ENCODE measurements around the gene ATXN7.

ATXN7 gene

GRCh38 chr3:63967675-63968611, 104.3 kb downstream of the ATXN7 start:
- Histone ChIP-seq H3K9ac (ENCODE audit: low read depth, low read length) (no peak overlapping the region), H3K9me3 (ENCODE audit: control insufficient read depth, insufficient read depth, low read length) (no peaks in the 10 kb centered on the region), H3K4me3 (ENCODE audit: low read depth, low read length) (no peak overlapping the region), H3K27ac (ENCODE audit: low read depth, low read length) (peak overlapping the region; percentile 67), H3K4me1 (ENCODE audit: control insufficient read depth, insufficient read depth, low read length) (peaks cover 82% of the 10 kb centered on the region), H3K36me3 (ENCODE audit: control insufficient read depth, insufficient read depth, low read length) (no peaks in the 10 kb centered on the region), H3K27me3 (ENCODE audit: control insufficient read depth, insufficient read depth, low read length) (no peaks in the 10 kb centered on the region)

DNA sequence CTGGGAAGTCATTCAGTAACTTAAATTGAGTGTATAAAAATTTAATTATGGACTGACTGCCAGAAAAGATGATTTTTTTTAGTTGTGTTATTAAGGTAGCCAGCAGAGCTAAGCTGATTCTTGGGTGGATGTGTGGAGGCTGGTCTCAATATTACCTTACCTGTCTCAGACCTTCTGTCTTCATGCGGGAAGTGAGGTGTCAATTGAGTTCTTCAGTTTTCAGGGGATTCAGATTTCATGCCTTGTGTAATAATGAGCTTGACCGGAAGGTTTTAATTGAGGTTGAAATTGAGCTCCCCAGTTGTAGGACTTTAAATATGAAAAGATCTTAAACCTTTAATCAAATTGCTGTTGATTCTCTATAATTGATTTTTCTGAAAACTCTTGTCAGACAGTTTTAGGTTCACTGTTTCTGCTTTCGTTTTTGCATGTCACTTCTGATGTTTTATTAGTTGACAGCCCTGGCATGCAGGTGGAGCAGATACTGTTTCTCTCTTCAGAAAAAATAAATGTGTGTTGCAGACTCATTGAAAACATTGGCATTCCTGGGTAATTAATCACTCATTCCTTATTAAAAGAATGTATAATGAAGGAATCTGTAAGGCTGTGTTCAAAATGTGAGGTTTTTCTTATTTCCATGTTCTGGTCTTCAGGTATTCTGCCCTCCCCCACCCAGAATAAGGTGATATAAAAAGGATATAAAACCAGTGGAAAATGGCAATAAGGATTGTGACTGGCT, 105.1 kb downstream of the ATXN7 start:
- Histone ChIP-seq H3K9me3 (ENCODE audit: control insufficient read depth, insufficient read depth, low read length) (no peaks in the 10 kb centered on the region), H3K4me3 (ENCODE audit: low read depth, low read length) (no peak overlapping the region), H3K36me3 (ENCODE audit: control insufficient read depth, insufficient read depth, low read length) (no peaks in the 10 kb centered on the region), H3K27ac (ENCODE audit: low read depth, low read length) (peak overlapping the region; percentile 67), H3K9ac (ENCODE audit: low read depth, low read length) (no peak overlapping the region), H3K27me3 (ENCODE audit: control insufficient read depth, insufficient read depth, low read length) (no peaks in the 10 kb centered on the region), H3K4me1 (ENCODE audit: control insufficient read depth, insufficient read depth, low read length) (peaks cover 85% of the 10 kb centered on the region)

GRCh38 chr3:63969876-63970275, 106.2 kb downstream of the ATXN7 start:
- Histone ChIP-seq H3K9ac (ENCODE audit: low read depth, low read length) (no peak overlapping the region), H3K4me1 (ENCODE audit: control insufficient read depth, insufficient read depth, low read length) (peaks cover 77% of the 10 kb centered on the region), H3K36me3 (ENCODE audit: control insufficient read depth, insufficient read depth, low read length) (no peaks in the 10 kb centered on the region)

GRCh38 chr3:63970631-63971475, 107.2 kb downstream of the ATXN7 start:
- Histone ChIP-seq H3K27ac (ENCODE audit: low read depth, low read length) (peak overlapping the region; percentile 85), H3K4me3 (ENCODE audit: low read depth, low read length) (peak overlapping the region; percentile 44), H3K4me1 (ENCODE audit: control insufficient read depth, insufficient read depth, low read length) (peaks cover 71% of the 10 kb centered on the region), H3K36me3 (ENCODE audit: control insufficient read depth, insufficient read depth, low read length) (no peaks in the 10 kb centered on the region), H3K9me3 (ENCODE audit: control insufficient read depth, insufficient read depth, low read length) (no peaks in the 10 kb centered on the region), H3K9ac (ENCODE audit: low read depth, low read length) (no peak overlapping the region), H3K27me3 (ENCODE audit: control insufficient read depth, insufficient read depth, low read length) (no peaks in the 10 kb centered on the region)

More at GRCh38 chr3:63969876-63970275, 106.2 kb downstream of the ATXN7 start:
- Histone ChIP-seq H3K9me3 (ENCODE audit: control insufficient read depth, insufficient read depth, low read length) (no peaks in the 10 kb centered on the region), H3K27me3 (ENCODE audit: control insufficient read depth, insufficient read depth, low read length) (no peaks in the 10 kb centered on the region), H3K27ac (ENCODE audit: low read depth, low read length) (peak overlapping the region; percentile 85), H3K4me3 (ENCODE audit: low read depth, low read length) (no peak overlapping the region)

GRCh38 chr3:63972196-63972595, 108.5 kb downstream of the ATXN7 start:
- H3K4me1 ChIP-seq (ENCODE audit: control insufficient read depth, insufficient read depth, low read length), result peaks cover 63% of the 10 kb centered on the region

GRCh38 chr3:63972987-63973386, 109.3 kb downstream of the ATXN7 start:
- Histone ChIP-seq H3K27ac (ENCODE audit: low read depth, low read length) (no peak overlapping the region), H3K4me1 (ENCODE audit: control insufficient read depth, insufficient read depth, low read length) (peaks cover 56% of the 10 kb centered on the region), H3K4me3 (ENCODE audit: low read depth, low read length) (no peak overlapping the region), H3K9ac (ENCODE audit: low read depth, low read length) (no peak overlapping the region), H3K9me3 (ENCODE audit: control insufficient read depth, insufficient read depth, low read length) (no peaks in the 10 kb centered on the region), H3K27me3 (ENCODE audit: control insufficient read depth, insufficient read depth, low read length) (no peaks in the 10 kb centered on the region), H3K36me3 (ENCODE audit: control insufficient read depth, insufficient read depth, low read length) (no peaks in the 10 kb centered on the region)

More at GRCh38 chr3:63972196-63972595, 108.5 kb downstream of the ATXN7 start:
- Histone ChIP-seq H3K9ac (ENCODE audit: low read depth, low read length) (no peak overlapping the region), H3K9me3 (ENCODE audit: control insufficient read depth, insufficient read depth, low read length) (no peaks in the 10 kb centered on the region), H3K36me3 (ENCODE audit: control insufficient read depth, insufficient read depth, low read length) (no peaks in the 10 kb centered on the region), H3K27me3 (ENCODE audit: control insufficient read depth, insufficient read depth, low read length) (no peaks in the 10 kb centered on the region), H3K27ac (ENCODE audit: low read depth, low read length) (peak overlapping the region; percentile 9), H3K4me3 (ENCODE audit: low read depth, low read length) (no peak overlapping the region)

GRCh38 chr3:63973406-63973805, 109.7 kb downstream of the ATXN7 start:
- no peaks in the 10 kb centered on the region for H3K36me3 ChIP-seq (ENCODE audit: control insufficient read depth, insufficient read depth, low read length)
- no peaks in the 10 kb centered on the region for H3K27me3 ChIP-seq (ENCODE audit: control insufficient read depth, insufficient read depth, low read length)
- no peak overlapping the region for H3K4me3 ChIP-seq (ENCODE audit: low read depth, low read length)
- H3K4me1 ChIP-seq (ENCODE audit: control insufficient read depth, insufficient read depth, low read length), result peaks cover 51% of the 10 kb centered on the region
- no peak overlapping the region for H3K27ac ChIP-seq (ENCODE audit: low read depth, low read length)
- H3K9ac ChIP-seq (ENCODE audit: low read depth, low read length), result no peak overlapping the region
- H3K9me3 ChIP-seq (ENCODE audit: control insufficient read depth, insufficient read depth, low read length), result no peaks in the 10 kb centered on the region

- H3K9me3 ChIP-seq (ENCODE audit: control insufficient read depth, insufficient read depth, low read length), result no peaks in the 10 kb centered on the region
- no peak overlapping the region for H3K9ac ChIP-seq (ENCODE audit: low read depth, low read length)
- H3K27ac ChIP-seq (ENCODE audit: low read depth, low read length), result no peak overlapping the region
- H3K36me3 ChIP-seq (ENCODE audit: control insufficient read depth, insufficient read depth, low read length), result no peaks in the 10 kb centered on the region
- H3K4me3 ChIP-seq (ENCODE audit: low read depth, low read length), result no peak overlapping the region
- H3K4me1 ChIP-seq (ENCODE audit: control insufficient read depth, insufficient read depth, low read length), result peaks cover 41% of the 10 kb centered on the region
- H3K27me3 ChIP-seq (ENCODE audit: control insufficient read depth, insufficient read depth, low read length), result no peaks in the 10 kb centered on the region
These were observed 110.8 kb downstream of the ATXN7 start for GRCh38 chr3:63974451-63974850.

- no peak overlapping the region for H3K27ac ChIP-seq (ENCODE audit: low read depth, low read length)
- no peak overlapping the region for H3K9ac ChIP-seq (ENCODE audit: low read depth, low read length)
These were observed 112.1 kb downstream of the ATXN7 start for GRCh38 chr3:63975723-63976122.

GRCh38 chr3:63976161-63976871, 112.6 kb downstream of the ATXN7 start:
- Histone ChIP-seq H3K4me3 (ENCODE audit: low read depth, low read length) (no peak overlapping the region), H3K4me1 (ENCODE audit: control insufficient read depth, insufficient read depth, low read length) (peaks cover 22% of the 10 kb centered on the region)

More at GRCh38 chr3:63975723-63976122, 112.1 kb downstream of the ATXN7 start:
- H3K36me3 ChIP-seq (ENCODE audit: control insufficient read depth, insufficient read depth, low read length), result peaks cover 8% of the 10 kb centered on the region
- peaks cover 28% of the 10 kb centered on the region for H3K4me1 ChIP-seq (ENCODE audit: control insufficient read depth, insufficient read depth, low read length)
- no peak overlapping the region for H3K4me3 ChIP-seq (ENCODE audit: low read depth, low read length)
- no peaks in the 10 kb centered on the region for H3K9me3 ChIP-seq (ENCODE audit: control insufficient read depth, insufficient read depth, low read length)
- no peaks in the 10 kb centered on the region for H3K27me3 ChIP-seq (ENCODE audit: control insufficient read depth, insufficient read depth, low read length)

More at GRCh38 chr3:63976161-63976871, 112.6 kb downstream of the ATXN7 start:
- Histone ChIP-seq H3K27ac (ENCODE audit: low read depth, low read length) (no peak overlapping the region), H3K9ac (ENCODE audit: low read depth, low read length) (no peak overlapping the region), H3K27me3 (ENCODE audit: control insufficient read depth, insufficient read depth, low read length) (no peaks in the 10 kb centered on the region), H3K36me3 (ENCODE audit: control insufficient read depth, insufficient read depth, low read length) (peaks cover 14% of the 10 kb centered on the region), H3K9me3 (ENCODE audit: control insufficient read depth, insufficient read depth, low read length) (no peaks in the 10 kb centered on the region)
